SU-DHL-6 (cell line): ENCODE data around the gene FREY1.

Source experiments
- H2AFZ ChIP-seq: fragments of 200-600 bp; sonication (generic); 2 replicates; pipeline ENCODE4 v1.6.1; 2014; ENCODE audit warnings: low read depth, mild to moderate bottlenecking, moderate library complexity, mixed read lengths, antibody characterized with exemption, low read length; ENCODE audit not compliant: severe bottlenecking
- H3F3A ChIP-seq: fragments of 200-600 bp; shearing (Covaris generic); 2 replicates; pipeline ENCODE4 v1.6.0; 2016; ENCODE audit warnings: antibody characterized with exemption, mild to moderate bottlenecking; ENCODE audit not compliant: insufficient read depth
- H3K27ac ChIP-seq: fragments of 200-600 bp; sonication (generic); 2 replicates; pipeline ENCODE4 v1.5.1; 2016; ENCODE audit warnings: low read depth, mild to moderate bottlenecking, low read length, moderate library complexity, mixed read lengths
- H3K27me3 ChIP-seq: fragments of 200-600 bp; sonication (generic), shearing (Covaris generic); 2 replicates; pipeline ENCODE4 v1.6.0; 2014; ENCODE audit warnings: mild to moderate bottlenecking, low read length
- H3K36me3 ChIP-seq: fragments of 200-600 bp; sonication (generic); 2 replicates; pipeline ENCODE4 v1.6.1; 2014; ENCODE audit warnings: mild to moderate bottlenecking, low read length, mixed read lengths
- H3K4me2 ChIP-seq: fragments of 300-600, 200-600 bp; shearing (Covaris generic), sonication (generic); 2 replicates; pipeline ENCODE4 v1.6.0; 2014; ENCODE audit warnings: low read length, low read depth, mild to moderate bottlenecking; ENCODE audit not compliant: poor library complexity, severe bottlenecking
- H3K4me3 ChIP-seq: fragments of 200-600 bp; sonication (generic); 2 replicates; pipeline ENCODE4 v1.5.1; 2014; ENCODE audit warnings: antibody characterized with exemption, low read length, mild to moderate bottlenecking, mixed read lengths; ENCODE audit not compliant: insufficient read depth, poor library complexity, severe bottlenecking
- H3K79me2 ChIP-seq: fragments of 200-600 bp; sonication (generic); 2 replicates; pipeline ENCODE4 v1.6.1; 2014; ENCODE audit warnings: mild to moderate bottlenecking, low read length, moderate library complexity; ENCODE audit not compliant: insufficient read depth
- H3K9ac ChIP-seq: fragments of 200-600 bp; sonication (generic); 2 replicates; pipeline ENCODE4 v1.7.0; 2014; ENCODE audit warnings: mild to moderate bottlenecking, low read length
- H3K9me2 ChIP-seq: fragments of 200-600 bp; sonication (generic); replicated peaks from 2 replicates; pipeline ENCODE4 v1.6.1; 2014; ENCODE audit warnings: low read length; ENCODE audit not compliant: insufficient read depth
- H3K9me3 ChIP-seq: fragments of 200-600 bp; sonication (generic); 2 replicates; pipeline ENCODE4 v1.6.1; 2014; ENCODE audit warnings: low read length, mixed read lengths; ENCODE audit not compliant: insufficient read depth
- H4K20me1 ChIP-seq: fragments of 200-600 bp; sonication (generic); 2 replicates; pipeline ENCODE4 v1.6.1; 2014; ENCODE audit warnings: low read depth, mild to moderate bottlenecking, antibody characterized with exemption, low read length, moderate library complexity, mixed read lengths
- EZH2phosphoT487 ChIP-seq: fragments of 200-600 bp; sonication (generic), shearing (Covaris generic); conservative IDR thresholded peaks from 2 replicates; pipeline ENCODE4 v1.6.1; 2018; ENCODE audit warnings: mild to moderate bottlenecking, antibody characterized with exemption, low read length, moderate library complexity, mixed read lengths
- TF ChIP-seq, protein P1 (sequence below): fragments of 200-600 bp; sonication (generic); IDR thresholded peaks from one replicate; pipeline ENCODE4 v1.5.1; 2017; ENCODE audit warnings: antibody characterized with exemption, mild to moderate bottlenecking, low read length, moderate library complexity; ENCODE audit not compliant: insufficient read depth, poor library complexity, severe bottlenecking

FREY1 gene

DNA sequence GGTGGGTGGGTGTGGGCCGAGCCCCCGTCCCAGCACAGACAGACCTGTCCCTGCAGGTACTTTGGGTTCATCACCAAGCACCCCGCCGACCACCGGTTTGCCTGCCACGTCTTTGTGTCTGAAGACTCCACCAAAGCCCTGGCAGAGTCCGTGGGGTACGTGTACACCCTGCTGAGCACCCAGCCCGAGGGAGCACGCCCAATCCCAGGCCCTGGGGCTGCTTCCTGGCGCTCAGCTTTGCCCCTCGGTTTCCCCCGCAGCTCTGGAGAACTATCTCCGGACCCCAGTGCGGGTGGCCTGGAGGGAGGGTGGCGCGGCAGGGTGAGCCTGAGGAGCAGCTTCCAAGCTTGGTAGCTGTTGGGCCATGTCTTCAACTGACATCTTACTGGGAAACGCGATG is 2.0 kb downstream of the FREY1 start:
- no peaks in the 10 kb centered on the region for H3K79me2 ChIP-seq
- H3K9me2 ChIP-seq, result no peaks in the 10 kb centered on the region
- H3K9ac ChIP-seq, result no peak overlapping the region
- no peak overlapping the region for H3K4me3 ChIP-seq
- no peaks in the 10 kb centered on the region for H3K9me3 ChIP-seq
- H3K27me3 ChIP-seq, result no peaks in the 10 kb centered on the region
- no peaks in the 10 kb centered on the region for H3K36me3 ChIP-seq
- no peak overlapping the region for H2AFZ ChIP-seq
- no peaks in the 10 kb centered on the region for H3F3A ChIP-seq
- no peak overlapping the region for H3K27ac ChIP-seq
- H3K4me2 ChIP-seq, result no peak overlapping the region
- no peaks in the 10 kb centered on the region for H4K20me1 ChIP-seq
- TF ChIP-seq, protein P1, sequence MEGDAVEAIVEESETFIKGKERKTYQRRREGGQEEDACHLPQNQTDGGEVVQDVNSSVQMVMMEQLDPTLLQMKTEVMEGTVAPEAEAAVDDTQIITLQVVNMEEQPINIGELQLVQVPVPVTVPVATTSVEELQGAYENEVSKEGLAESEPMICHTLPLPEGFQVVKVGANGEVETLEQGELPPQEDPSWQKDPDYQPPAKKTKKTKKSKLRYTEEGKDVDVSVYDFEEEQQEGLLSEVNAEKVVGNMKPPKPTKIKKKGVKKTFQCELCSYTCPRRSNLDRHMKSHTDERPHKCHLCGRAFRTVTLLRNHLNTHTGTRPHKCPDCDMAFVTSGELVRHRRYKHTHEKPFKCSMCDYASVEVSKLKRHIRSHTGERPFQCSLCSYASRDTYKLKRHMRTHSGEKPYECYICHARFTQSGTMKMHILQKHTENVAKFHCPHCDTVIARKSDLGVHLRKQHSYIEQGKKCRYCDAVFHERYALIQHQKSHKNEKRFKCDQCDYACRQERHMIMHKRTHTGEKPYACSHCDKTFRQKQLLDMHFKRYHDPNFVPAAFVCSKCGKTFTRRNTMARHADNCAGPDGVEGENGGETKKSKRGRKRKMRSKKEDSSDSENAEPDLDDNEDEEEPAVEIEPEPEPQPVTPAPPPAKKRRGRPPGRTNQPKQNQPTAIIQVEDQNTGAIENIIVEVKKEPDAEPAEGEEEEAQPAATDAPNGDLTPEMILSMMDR, result no peak
- no peak for TF ChIP-seq EZH2phosphoT487

DNA sequence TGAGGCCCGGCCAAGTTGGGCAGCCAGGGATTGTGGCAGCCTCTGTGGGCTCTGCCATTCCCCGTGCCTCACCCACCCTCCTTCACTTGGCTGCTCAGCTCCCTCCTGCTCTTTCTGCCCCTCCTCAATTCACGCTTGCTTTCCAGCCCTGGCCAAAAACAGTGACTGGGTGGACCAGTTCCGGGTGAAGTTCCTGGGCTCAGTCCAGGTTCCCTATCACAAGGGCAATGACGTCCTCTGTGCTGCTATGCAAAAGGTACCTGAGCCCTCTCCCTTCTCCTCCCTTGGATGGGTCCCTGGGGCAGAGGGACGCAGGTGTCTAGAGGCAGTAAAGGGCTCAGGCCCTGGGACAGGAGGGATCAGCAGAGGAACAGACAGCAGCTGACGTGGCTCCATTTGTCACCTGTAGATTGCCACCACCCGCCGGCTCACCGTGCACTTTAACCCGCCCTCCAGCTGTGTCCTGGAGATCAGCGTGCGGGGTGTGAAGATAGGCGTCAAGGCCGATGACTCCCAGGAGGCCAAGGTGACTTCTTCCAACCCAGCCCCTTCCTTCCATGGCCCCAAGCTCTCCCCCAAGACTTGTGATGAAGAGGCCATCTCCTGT is 2.7 kb downstream of the FREY1 start:
- Histone ChIP-seq H3K9ac (no peak overlapping the region), H3K36me3 (no peaks in the 10 kb centered on the region), H3K27me3 (no peaks in the 10 kb centered on the region), H3F3A (no peaks in the 10 kb centered on the region), H3K9me2 (no peaks in the 10 kb centered on the region), H3K9me3 (no peaks in the 10 kb centered on the region), H3K4me2 (no peak overlapping the region), H3K79me2 (no peaks in the 10 kb centered on the region), H3K4me3 (no peak overlapping the region), H2AFZ (no peak overlapping the region), H4K20me1 (no peaks in the 10 kb centered on the region), H3K27ac (no peak overlapping the region)
- TF ChIP-seq, protein P1, result no peak
- no peak for TF ChIP-seq EZH2phosphoT487

DNA sequence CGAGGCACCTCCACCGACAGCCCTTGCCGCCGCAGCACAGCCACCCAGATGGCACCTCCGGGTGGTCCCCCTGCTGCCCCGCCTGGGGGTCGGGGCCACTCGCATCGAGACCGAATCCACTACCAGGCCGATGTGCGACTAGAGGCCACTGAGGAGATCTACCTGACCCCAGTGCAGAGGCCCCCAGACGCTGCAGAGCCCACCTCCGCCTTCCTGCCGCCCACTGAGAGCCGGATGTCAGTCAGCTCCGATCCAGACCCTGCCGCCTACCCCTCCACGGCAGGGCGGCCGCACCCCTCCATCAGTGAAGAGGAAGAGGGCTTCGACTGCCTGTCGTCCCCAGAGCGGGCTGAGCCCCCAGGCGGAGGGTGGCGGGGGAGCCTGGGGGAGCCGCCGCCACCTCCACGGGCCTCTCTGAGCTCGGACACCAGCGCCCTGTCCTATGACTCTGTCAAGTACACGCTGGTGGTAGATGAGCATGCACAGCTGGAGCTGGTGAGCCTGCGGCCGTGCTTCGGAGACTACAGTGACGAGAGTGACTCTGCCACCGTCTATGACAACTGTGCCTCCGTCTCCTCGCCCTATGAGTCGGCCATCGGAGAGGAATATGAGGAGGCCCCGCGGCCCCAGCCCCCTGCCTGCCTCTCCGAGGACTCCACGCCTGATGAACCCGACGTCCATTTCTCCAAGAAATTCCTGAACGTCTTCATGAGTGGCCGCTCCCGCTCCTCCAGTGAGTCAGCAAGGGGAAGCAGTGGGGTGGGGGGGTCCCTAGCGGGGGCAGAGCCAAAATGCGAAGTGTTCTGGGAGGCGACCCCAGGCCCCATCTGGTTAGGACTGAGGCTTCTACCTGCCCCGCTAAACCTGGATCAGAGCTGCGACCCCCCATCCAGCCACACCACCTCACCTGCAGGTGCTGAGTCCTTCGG is 4.4 kb downstream of the FREY1 start:
- no peak overlapping the region for H3K4me2 ChIP-seq
- H3K79me2 ChIP-seq, result no peaks in the 10 kb centered on the region
- no peaks in the 10 kb centered on the region for H3K36me3 ChIP-seq
- H3K9me3 ChIP-seq, result no peaks in the 10 kb centered on the region
- TF ChIP-seq EZH2phosphoT487, result no peak
- TF ChIP-seq, protein P1, result no peak
- no peaks in the 10 kb centered on the region for H3K9me2 ChIP-seq
- no peak overlapping the region for H3K27ac ChIP-seq
- no peak overlapping the region for H2AFZ ChIP-seq
- H3K27me3 ChIP-seq, result no peaks in the 10 kb centered on the region
- H3K4me3 ChIP-seq, result no peak overlapping the region
- H3F3A ChIP-seq, result no peaks in the 10 kb centered on the region
- H3K9ac ChIP-seq, result no peak overlapping the region
- H4K20me1 ChIP-seq, result no peaks in the 10 kb centered on the region
